ENCODE data around the gene CSTA.

The CSTA gene

GRCh38 chr3:122387709-122388108 lies 62.7 kb downstream of the CSTA start:
- no peak overlapping the region for H3K4me3 ChIP-seq (ENCODE audit: low read length)
- H3K9ac ChIP-seq (ENCODE audit: low read depth, low read length) = no peak overlapping the region
- no peaks in the 10 kb centered on the region for H3K9me3 ChIP-seq (ENCODE audit: insufficient read depth, low read depth, low read length)
- H3K36me3 ChIP-seq (ENCODE audit: insufficient read depth, low read depth, low read length) = 0 out of 2 replicates have a peak, but pooled peaks cover 6% of the 10 kb centered on the region
- H3K27ac ChIP-seq (ENCODE audit: low read length) = no peak overlapping the region
- no peaks in the 10 kb centered on the region for H3K27me3 ChIP-seq (ENCODE audit: insufficient read depth, low read length)
- H3K4me1 ChIP-seq (ENCODE audit: insufficient read depth, low read length) = peaks cover 5% of the 10 kb centered on the region; the same call in 1 of the 2 replicates

DNA sequence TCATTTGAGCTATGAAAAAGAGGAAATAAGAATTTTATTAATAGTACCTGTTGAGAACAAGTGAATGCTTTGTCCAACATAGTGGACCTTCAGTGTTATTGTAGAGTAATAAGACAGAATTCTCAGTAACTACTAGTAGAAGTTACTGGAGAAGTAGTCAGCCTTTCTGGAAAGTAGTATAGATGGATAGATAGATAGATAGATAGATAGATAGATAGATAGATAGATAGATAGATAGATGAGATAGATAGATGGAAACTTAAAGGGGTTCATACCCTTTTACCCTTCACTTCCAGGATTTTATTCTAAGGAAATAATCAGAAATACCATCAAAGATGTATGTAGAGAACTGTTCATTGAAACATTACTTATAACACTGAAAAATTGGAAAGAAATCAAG lies 64.1 kb downstream of the CSTA start:
- H3K4me1 ChIP-seq (ENCODE audit: insufficient read depth, low read length) = peaks cover 5% of the 10 kb centered on the region
- no peaks in the 10 kb centered on the region for H3K27me3 ChIP-seq (ENCODE audit: insufficient read depth, low read length)
- H3K9me3 ChIP-seq (ENCODE audit: insufficient read depth, low read depth, low read length) = no peaks in the 10 kb centered on the region
- H3K36me3 ChIP-seq (ENCODE audit: insufficient read depth, low read depth, low read length) = 0 out of 2 replicates have a peak, but pooled peaks cover 6% of the 10 kb centered on the region
- H3K4me3 ChIP-seq (ENCODE audit: low read length) = no peak overlapping the region
- H3K27ac ChIP-seq (ENCODE audit: low read length) = no peak overlapping the region
- no peak overlapping the region for H3K9ac ChIP-seq (ENCODE audit: low read depth, low read length)

GRCh38 chr3:122389892-122390291 lies 64.8 kb downstream of the CSTA start:
- Histone ChIP-seq H3K36me3 (ENCODE audit: insufficient read depth, low read depth, low read length) (0 out of 2 replicates have a peak, but pooled peaks cover 6% of the 10 kb centered on the region), H3K9me3 (ENCODE audit: insufficient read depth, low read depth, low read length) (no peaks in the 10 kb centered on the region), H3K4me3 (ENCODE audit: low read length) (no peak overlapping the region), H3K4me1 (ENCODE audit: insufficient read depth, low read length) (peaks cover 5% of the 10 kb centered on the region; the same call in 1 of the 2 replicates), H3K9ac (ENCODE audit: low read depth, low read length) (no peak overlapping the region), H3K27me3 (ENCODE audit: insufficient read depth, low read length) (no peaks in the 10 kb centered on the region), H3K27ac (ENCODE audit: low read length) (no peak overlapping the region)

- Histone ChIP-seq H3K36me3 (ENCODE audit: insufficient read depth, low read depth, low read length) (0 out of 2 replicates have a peak, but pooled peaks cover 6% of the 10 kb centered on the region), H3K4me1 (ENCODE audit: insufficient read depth, low read length) (peaks cover 5% of the 10 kb centered on the region; the same call in 1 of the 2 replicates), H3K27me3 (ENCODE audit: insufficient read depth, low read length) (no peaks in the 10 kb centered on the region), H3K4me3 (ENCODE audit: low read length) (no peak overlapping the region), H3K9me3 (ENCODE audit: insufficient read depth, low read depth, low read length) (no peaks in the 10 kb centered on the region), H3K9ac (ENCODE audit: low read depth, low read length) (no peak overlapping the region), H3K27ac (ENCODE audit: low read length) (no peak overlapping the region)
Measured at GRCh38 chr3:122390665-122391064, 65.6 kb downstream of the CSTA start.

All from iPS-20b (cell line).